ENCODE data around the gene ATP6V0D1.

GRCh38 chr16:67411339-67411738, 69.6 kb downstream of the ATP6V0D1 start:
- TF ChIP-seq CTCF (IDR thresholded peaks at IDR 0.05) (no peak), POLR2A (IDR thresholded peaks at IDR 0.05) (no peak), POLR2AphosphoS5 (IDR thresholded peaks at IDR 0.05) (no peak)
